Endothelial cell (in vitro differentiated cells): ENCODE data around the gene DHFR2. TPM values are rescaled to one million over a fixed set of nuclear protein-coding genes. Genes with fewer than 3 reads are reported as not detected.

Source experiments
- DNase-seq: peaks from one replicate; pipeline ENCODE4 v3.0.0; 2021; ENCODE audit warnings: low spot score
- H3K27ac Mint-ChIP-seq: one replicate; pipeline ENCODE4 v1.8.0; 2021; ENCODE audit warnings: mixed read lengths, inconsistent platforms; ENCODE audit not compliant: unreplicated experiment
- H3K27me3 Mint-ChIP-seq: one replicate; pipeline ENCODE4 v1.8.0; 2021; ENCODE audit warnings: mild to moderate bottlenecking, moderate library complexity, mixed read lengths, inconsistent platforms; ENCODE audit not compliant: unreplicated experiment
- H3K36me3 Mint-ChIP-seq: one replicate; pipeline ENCODE4 v1.8.0; 2021; ENCODE audit warnings: mild to moderate bottlenecking, low read depth, mixed read lengths, inconsistent platforms; ENCODE audit not compliant: unreplicated experiment
- H3K4me1 Mint-ChIP-seq: one replicate; pipeline ENCODE4 v1.8.0; 2021; ENCODE audit warnings: mild to moderate bottlenecking, mixed read lengths, inconsistent platforms; ENCODE audit not compliant: unreplicated experiment
- H3K4me3 Mint-ChIP-seq: one replicate; pipeline ENCODE4 v1.8.0; 2021; ENCODE audit warnings: mild to moderate bottlenecking, mixed read lengths, inconsistent platforms; ENCODE audit not compliant: unreplicated experiment
- H3K9me3 Mint-ChIP-seq: one replicate; pipeline ENCODE4 v1.8.0; 2021; ENCODE audit warnings: mixed read lengths, inconsistent platforms; ENCODE audit not compliant: unreplicated experiment
- total RNA-seq: library from RNA; stranded (reverse); fragmentation: NEBNext Ultra II Directional; extraction: Animal tissue kit (Norgen Biotek cat#: 25700); gene quantifications from one replicate; pipeline ENCODE4 v1.2.1, GENCODE V29; 2021; ENCODE audit not compliant: unreplicated experiment
- TF ChIP-seq, protein P1 (sequence below): fragments of 200-600 bp; sonication (generic); IDR thresholded peaks from one replicate; pipeline ENCODE4 v1.5.0; 2021; ENCODE audit warnings: antibody characterized with exemption; ENCODE audit not compliant: unreplicated experiment

The DHFR2 gene
- total RNA-seq, 1 donor from 2014 or later, result 1.9 TPM

DNA sequence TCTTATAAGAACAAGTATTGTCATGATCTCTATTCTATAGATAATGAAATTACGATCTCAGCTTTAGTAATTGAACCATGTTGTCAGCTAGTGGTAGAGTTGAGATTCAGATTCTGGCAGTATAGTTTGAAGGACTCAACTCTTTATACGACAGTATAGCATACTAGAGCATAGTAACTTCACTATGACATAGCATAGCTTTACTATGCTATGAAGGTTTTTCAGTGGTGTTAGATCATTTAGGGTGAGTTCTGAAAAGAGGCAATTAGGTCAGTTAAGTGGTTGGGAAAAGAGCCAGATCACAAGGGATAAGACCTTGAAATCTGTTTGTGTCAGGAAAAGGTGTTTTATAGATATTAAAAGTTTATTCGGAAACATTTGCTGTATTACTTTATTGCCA lies 42.4 kb downstream of the DHFR2 start:
- no peaks in the 10 kb centered on the region for H3K36me3 Mint-ChIP-seq
- H3K4me3 Mint-ChIP-seq, result no peak overlapping the region
- H3K27me3 Mint-ChIP-seq, result no peaks in the 10 kb centered on the region
- no peaks in the 10 kb centered on the region for H3K9me3 Mint-ChIP-seq
- no peak for DNase-seq
- no peaks in the 10 kb centered on the region for H3K4me1 Mint-ChIP-seq
- no peak overlapping the region for H3K27ac Mint-ChIP-seq
- TF ChIP-seq, protein P1, sequence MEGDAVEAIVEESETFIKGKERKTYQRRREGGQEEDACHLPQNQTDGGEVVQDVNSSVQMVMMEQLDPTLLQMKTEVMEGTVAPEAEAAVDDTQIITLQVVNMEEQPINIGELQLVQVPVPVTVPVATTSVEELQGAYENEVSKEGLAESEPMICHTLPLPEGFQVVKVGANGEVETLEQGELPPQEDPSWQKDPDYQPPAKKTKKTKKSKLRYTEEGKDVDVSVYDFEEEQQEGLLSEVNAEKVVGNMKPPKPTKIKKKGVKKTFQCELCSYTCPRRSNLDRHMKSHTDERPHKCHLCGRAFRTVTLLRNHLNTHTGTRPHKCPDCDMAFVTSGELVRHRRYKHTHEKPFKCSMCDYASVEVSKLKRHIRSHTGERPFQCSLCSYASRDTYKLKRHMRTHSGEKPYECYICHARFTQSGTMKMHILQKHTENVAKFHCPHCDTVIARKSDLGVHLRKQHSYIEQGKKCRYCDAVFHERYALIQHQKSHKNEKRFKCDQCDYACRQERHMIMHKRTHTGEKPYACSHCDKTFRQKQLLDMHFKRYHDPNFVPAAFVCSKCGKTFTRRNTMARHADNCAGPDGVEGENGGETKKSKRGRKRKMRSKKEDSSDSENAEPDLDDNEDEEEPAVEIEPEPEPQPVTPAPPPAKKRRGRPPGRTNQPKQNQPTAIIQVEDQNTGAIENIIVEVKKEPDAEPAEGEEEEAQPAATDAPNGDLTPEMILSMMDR, result no peak

DNA sequence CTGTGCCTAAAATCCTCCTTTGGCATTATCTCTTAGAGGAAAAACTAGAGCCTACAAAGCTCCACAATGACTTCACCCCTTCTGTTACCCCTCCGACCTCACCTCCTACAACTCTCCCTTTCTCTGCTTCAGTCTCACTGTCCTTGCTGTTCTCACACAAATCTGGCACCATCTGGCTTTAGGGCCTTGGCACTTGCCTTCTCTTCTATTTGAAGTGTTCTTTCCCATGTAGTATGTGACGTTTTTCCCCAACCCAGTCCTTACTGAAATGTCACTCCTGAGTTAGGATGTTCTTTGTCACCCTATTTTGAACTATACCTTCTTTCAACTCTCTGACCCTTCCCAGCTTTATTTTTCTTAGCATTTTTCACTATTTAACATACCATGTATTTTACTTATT lies 43.1 kb downstream of the DHFR2 start:
- H3K27me3 Mint-ChIP-seq, result no peaks in the 10 kb centered on the region
- TF ChIP-seq, protein P1, result no peak
- no peak overlapping the region for H3K27ac Mint-ChIP-seq
- no peak overlapping the region for H3K4me3 Mint-ChIP-seq
- H3K4me1 Mint-ChIP-seq, result no peaks in the 10 kb centered on the region
- no peaks in the 10 kb centered on the region for H3K9me3 Mint-ChIP-seq
- DNase-seq, result no peak
- no peaks in the 10 kb centered on the region for H3K36me3 Mint-ChIP-seq

DNA sequence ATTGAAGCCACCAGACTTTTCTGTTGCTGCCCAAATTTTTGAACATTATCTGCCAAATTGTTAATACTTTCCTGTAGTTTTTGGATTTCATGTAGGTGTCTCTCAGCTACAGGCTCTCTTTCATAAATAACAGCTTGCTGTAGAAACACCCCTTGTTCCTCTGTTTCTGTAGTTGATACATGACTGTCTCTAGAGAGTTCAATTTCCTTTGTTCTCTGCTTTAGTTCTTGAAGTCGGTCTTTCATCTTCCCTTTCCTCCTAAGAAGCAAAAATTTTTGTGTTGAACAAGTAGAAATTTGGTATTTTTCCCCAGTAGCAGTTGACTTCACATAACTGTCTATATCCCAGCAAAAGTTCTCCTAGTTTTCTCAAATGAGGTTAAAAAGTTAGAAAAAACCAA lies 47.7 kb downstream of the DHFR2 start:
- peaks cover 9% of the 10 kb centered on the region for H3K36me3 Mint-ChIP-seq
- no peaks in the 10 kb centered on the region for H3K9me3 Mint-ChIP-seq
- TF ChIP-seq, protein P1, result no peak
- peaks cover 3% of the 10 kb centered on the region for H3K4me1 Mint-ChIP-seq
- DNase-seq, result no peak
- no peak overlapping the region for H3K4me3 Mint-ChIP-seq
- no peak overlapping the region for H3K27ac Mint-ChIP-seq
- no peaks in the 10 kb centered on the region for H3K27me3 Mint-ChIP-seq

DNA sequence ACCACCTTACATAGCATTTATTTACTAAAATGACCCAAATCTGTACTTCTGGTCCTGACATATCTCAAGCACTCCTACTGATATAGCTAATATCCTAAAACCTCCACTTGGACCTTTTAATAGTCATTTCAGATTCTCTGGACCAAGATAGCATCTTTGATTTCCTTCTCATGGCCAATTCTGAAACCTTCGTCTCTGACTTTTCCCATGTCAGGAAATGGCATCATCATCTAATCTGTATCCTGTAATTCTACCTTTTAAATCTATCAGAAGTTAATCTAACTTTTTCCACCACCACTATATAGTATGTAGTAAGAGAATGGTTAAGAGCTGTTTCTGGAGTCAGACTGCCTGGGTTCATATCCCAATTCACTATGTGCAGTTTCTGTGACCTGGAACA lies 50.5 kb downstream of the DHFR2 start:
- no peaks in the 10 kb centered on the region for H3K27me3 Mint-ChIP-seq
- peaks cover 9% of the 10 kb centered on the region for H3K36me3 Mint-ChIP-seq
- H3K27ac Mint-ChIP-seq, result no peak overlapping the region
- H3K4me1 Mint-ChIP-seq, result peaks cover 3% of the 10 kb centered on the region
- no peak overlapping the region for H3K4me3 Mint-ChIP-seq
- TF ChIP-seq, protein P1, result no peak
- DNase-seq, result no peak
- H3K9me3 Mint-ChIP-seq, result no peaks in the 10 kb centered on the region

DNA sequence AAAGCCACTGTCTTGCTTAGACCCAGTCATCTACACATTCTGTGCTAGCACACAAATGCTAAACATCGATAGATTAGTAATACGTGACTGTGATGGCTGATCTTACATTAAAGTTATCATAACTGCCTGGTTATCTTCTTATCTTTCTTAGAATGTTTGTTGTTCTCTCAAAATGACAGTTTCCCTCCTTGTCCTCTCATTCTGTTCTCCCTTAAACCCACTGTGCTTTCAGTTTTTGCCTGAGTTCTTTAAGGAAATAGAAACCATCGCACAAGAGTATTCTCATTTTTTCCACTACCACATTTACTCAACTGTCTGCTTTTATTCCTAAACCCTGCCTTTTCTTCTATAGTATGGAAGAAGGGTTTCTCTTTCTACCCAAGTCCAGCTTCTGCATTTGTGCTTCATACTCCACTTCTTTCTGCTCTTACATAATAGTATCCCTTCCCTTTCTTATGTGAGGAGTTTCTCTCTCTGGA lies 51.4 kb downstream of the DHFR2 start:
- Mint-ChIP-seq H3K27ac (no peak overlapping the region), H3K9me3 (no peaks in the 10 kb centered on the region), H3K27me3 (no peaks in the 10 kb centered on the region), H3K4me1 (peaks cover 3% of the 10 kb centered on the region), H3K36me3 (peaks cover 11% of the 10 kb centered on the region), H3K4me3 (no peak overlapping the region)
- TF ChIP-seq, protein P1, result no peak
- DNase-seq, result no peak
